H9 (cell line): Measurements from ENCODE around the gene SPATA3. TPM values are rescaled to one million over a fixed set of nuclear protein-coding genes. Genes with fewer than 3 reads are reported as not detected.

ENCODE experiments used
- DNase-seq: peaks from one replicate; pipeline ENCODE4 v3.0.0-alpha.2; 2017
- H2AFZ ChIP-seq: one replicate; pipeline ENCODE4 v1.6.1; 2013; ENCODE audit warnings: mild to moderate bottlenecking, low read length, control low read depth, moderate library complexity
- H2AK5ac ChIP-seq: 2 replicates; pipeline ENCODE4 v1.6.1; 2013; ENCODE audit warnings: low read length, control low read depth, mixed read lengths; ENCODE audit not compliant: insufficient read length
- H2BK120ac ChIP-seq: one replicate; pipeline ENCODE4 v1.6.1; 2013; ENCODE audit warnings: low read depth, mild to moderate bottlenecking, low read length, control low read depth, inconsistent platforms; ENCODE audit not compliant: poor library complexity, severe bottlenecking
- H2BK12ac ChIP-seq: 2 replicates; pipeline ENCODE4 v1.6.1; 2013; ENCODE audit warnings: low read length, control low read depth, mixed read lengths, low read depth; ENCODE audit not compliant: insufficient read length
- H2BK15ac ChIP-seq: 2 replicates; pipeline ENCODE4 v1.6.1; 2013; ENCODE audit warnings: low read depth, low read length, control low read depth
- H2BK20ac ChIP-seq: one replicate; pipeline ENCODE4 v1.6.1; 2013; ENCODE audit warnings: low read depth, mild to moderate bottlenecking, low read length, control low read depth, inconsistent platforms; ENCODE audit not compliant: poor library complexity, severe bottlenecking
- H2BK5ac ChIP-seq: 2 replicates; pipeline ENCODE4 v1.6.1; 2013; ENCODE audit warnings: low read length, control low read depth, mixed read lengths; ENCODE audit not compliant: insufficient read length
- H3K14ac ChIP-seq: 2 replicates; pipeline ENCODE4 v1.6.1; 2013; ENCODE audit warnings: low read length, control low read depth; ENCODE audit not compliant: insufficient read depth
- H3K18ac ChIP-seq: 2 replicates; pipeline ENCODE4 v1.6.1; 2013; ENCODE audit warnings: low read depth, mild to moderate bottlenecking, mixed read lengths, low read length, control low read depth; ENCODE audit not compliant: insufficient read length
- H3K23ac ChIP-seq: 2 replicates; pipeline ENCODE4 v1.6.1; 2013; ENCODE audit warnings: low read length, control low read depth, mixed read lengths, low read depth; ENCODE audit not compliant: insufficient read length
- H3K23me2 ChIP-seq: 2 replicates; pipeline ENCODE4 v1.6.1; 2013; ENCODE audit warnings: low read depth, mild to moderate bottlenecking, mixed read lengths, low read length, control low read depth; ENCODE audit not compliant: insufficient read length, poor library complexity, severe bottlenecking
- H3K27ac ChIP-seq: 2 replicates; pipeline ENCODE4 v1.5.1; 2013; ENCODE audit warnings: low read length, control low read depth, mixed read lengths, low read depth; ENCODE audit not compliant: insufficient read length
- H3K27me3 ChIP-seq: 2 replicates; pipeline ENCODE4 v1.6.1; 2013; ENCODE audit warnings: low read length, control low read depth, inconsistent platforms; ENCODE audit not compliant: insufficient read depth
- H3K4ac ChIP-seq: 2 replicates; pipeline ENCODE4 v1.6.1; 2013; ENCODE audit warnings: low read depth, mild to moderate bottlenecking, control low read depth, inconsistent platforms, low read length, moderate library complexity
- H3K4me1 ChIP-seq: 2 replicates; pipeline ENCODE4 v1.6.1; 2013; ENCODE audit warnings: low read length, control low read depth, inconsistent platforms; ENCODE audit not compliant: insufficient read depth
- H3K4me2 ChIP-seq: 2 replicates; pipeline ENCODE4 v1.6.1; 2013; ENCODE audit warnings: low read length, control low read depth, mixed read lengths; ENCODE audit not compliant: insufficient read length, insufficient read depth
- H3K56ac ChIP-seq: 2 replicates; pipeline ENCODE4 v1.6.1; 2013; ENCODE audit warnings: low read depth, mild to moderate bottlenecking, mixed read lengths, low read length, control low read depth; ENCODE audit not compliant: insufficient read length
- H3K79me1 ChIP-seq: 2 replicates; pipeline ENCODE4 v1.6.1; 2013; ENCODE audit warnings: low read depth, mild to moderate bottlenecking, moderate library complexity, low read length, control low read depth, inconsistent platforms; ENCODE audit not compliant: insufficient read depth, poor library complexity, severe bottlenecking
- H3K79me2 ChIP-seq: 2 replicates; pipeline ENCODE4 v1.6.1; 2013; ENCODE audit warnings: low read length, control low read depth, inconsistent platforms; ENCODE audit not compliant: insufficient read depth
- H3K9ac ChIP-seq: 2 replicates; pipeline ENCODE4 v1.6.1; 2013; ENCODE audit warnings: low read length, control low read depth, mixed read lengths; ENCODE audit not compliant: insufficient read length; ENCODE audit errors: extremely low read depth
- H3K9me3 ChIP-seq: one replicate; pipeline ENCODE4 v1.6.1; 2013; ENCODE audit warnings: low read depth, low read length, inconsistent platforms; ENCODE audit not compliant: control insufficient read depth
- H3T11ph ChIP-seq: one replicate; pipeline ENCODE4 v1.6.1; 2013; ENCODE audit warnings: mild to moderate bottlenecking, low read length, control low read depth, inconsistent platforms
- H4K20me1 ChIP-seq: one replicate; pipeline ENCODE4 v1.6.1; 2013; ENCODE audit not compliant: control insufficient read depth, insufficient read length, insufficient read depth
- H4K5ac ChIP-seq: 2 replicates; pipeline ENCODE4 v1.6.1; 2013; ENCODE audit warnings: low read depth, mild to moderate bottlenecking, mixed read lengths, low read length, control low read depth; ENCODE audit not compliant: insufficient read length
- H4K8ac ChIP-seq: replicated peaks from 2 replicates; pipeline ENCODE4 v1.6.1; 2013; ENCODE audit warnings: low read length, control low read depth, mixed read lengths, low read depth; ENCODE audit not compliant: insufficient read length
- H4K91ac ChIP-seq: 2 replicates; pipeline ENCODE4 v1.6.1; 2013; ENCODE audit warnings: low read depth, mild to moderate bottlenecking, moderate library complexity, mixed read lengths, low read length, control low read depth; ENCODE audit not compliant: insufficient read length
- H3K27ac Mint-ChIP-seq, 3 experiments: 2 replicates in 2 of 3; 3 replicates in 1 of 3; pipeline ENCODE4 v1.8.0; 2020 to 2021; ENCODE audit warnings: mixed read lengths in 3 of 3, mild to moderate bottlenecking in 1 of 3, moderate library complexity in 1 of 3
- H3K27me3 Mint-ChIP-seq: 2 replicates; pipeline ENCODE4 v1.8.0; 2021; ENCODE audit warnings: low read depth, mild to moderate bottlenecking, moderate library complexity, mixed read lengths
- H3K36me3 Mint-ChIP-seq, 3 experiments: 2 replicates in 2 of 3; 3 replicates in 1 of 3; pipeline ENCODE4 v1.8.0; 2020 to 2021; ENCODE audit warnings: low read depth in 3 of 3, mixed read lengths in 3 of 3; ENCODE audit not compliant: insufficient read depth in 1 of 3
- H3K4me1 Mint-ChIP-seq, 2 experiments: 2 replicates each; pipeline ENCODE4 v1.8.0; 2020; ENCODE audit warnings: mixed read lengths in 2 of 2
- H3K4me3 Mint-ChIP-seq, 2 experiments: 2 replicates in 1 of 2; 3 replicates in 1 of 2; pipeline ENCODE4 v1.8.0; 2020 to 2021; ENCODE audit warnings: mild to moderate bottlenecking in 2 of 2, mixed read lengths in 2 of 2, moderate library complexity in 1 of 2
- H3K9me3 Mint-ChIP-seq, 2 experiments: 2 replicates in 1 of 2; 3 replicates in 1 of 2; pipeline ENCODE4 v1.8.0; 2020; ENCODE audit warnings: mild to moderate bottlenecking in 2 of 2, mixed read lengths in 2 of 2, moderate library complexity in 1 of 2
- WGBS: extraction: QIAGEN DNeasy Blood & Tissue Kit; methylation state at CpG from one replicate; pipeline ENCODE4 v1.1.7; 2013; ENCODE audit warnings: missing lambda C conversion rate, low lambda C conversion rate, mixed read lengths; ENCODE audit not compliant: insufficient read length; ENCODE audit errors: extremely low coverage; 5-methylcytosine and 5-hydroxymethylcytosine counted together
- total RNA-seq: library from RNA; stranded (reverse); gene quantifications from 2 replicates; pipeline ENCODE4 v1.2.1, GENCODE V29; 2021
- TF ChIP-seq, protein P1 (sequence below): fragments of 200-600 bp; sonication (generic); conservative IDR thresholded peaks from 3 replicates; pipeline ENCODE4 v1.8.0; 2021; ENCODE audit warnings: antibody characterized with exemption, mild to moderate bottlenecking

The SPATA3 gene
- total RNA-seq, 1 experiment from 2014 or later: not detected

GRCh38 chr2:230949966-230950873 is 45.7 kb upstream of the SPATA3 start:
- H2BK15ac ChIP-seq: no peak overlapping the region
- Mint-ChIP-seq H3K27me3 (peaks cover 5% of the 10 kb centered on the region), H3K4me3 (no peak overlapping the region), H3K27ac (no peak overlapping the region; a peak in 1 of 7 replicates), H3K36me3 (no peaks in the 10 kb centered on the region), H3K4me1 (peaks cover 4 to 6% of the 10 kb centered on the region in 2 experiments), H3K9me3 (peaks cover 0 to 2% of the 10 kb centered on the region in 2 experiments; a peak in 1 of 5 replicates)
- no CpG with 5 or more reads among the region's 20 CpGs for WGBS
- TF ChIP-seq, protein P1, sequence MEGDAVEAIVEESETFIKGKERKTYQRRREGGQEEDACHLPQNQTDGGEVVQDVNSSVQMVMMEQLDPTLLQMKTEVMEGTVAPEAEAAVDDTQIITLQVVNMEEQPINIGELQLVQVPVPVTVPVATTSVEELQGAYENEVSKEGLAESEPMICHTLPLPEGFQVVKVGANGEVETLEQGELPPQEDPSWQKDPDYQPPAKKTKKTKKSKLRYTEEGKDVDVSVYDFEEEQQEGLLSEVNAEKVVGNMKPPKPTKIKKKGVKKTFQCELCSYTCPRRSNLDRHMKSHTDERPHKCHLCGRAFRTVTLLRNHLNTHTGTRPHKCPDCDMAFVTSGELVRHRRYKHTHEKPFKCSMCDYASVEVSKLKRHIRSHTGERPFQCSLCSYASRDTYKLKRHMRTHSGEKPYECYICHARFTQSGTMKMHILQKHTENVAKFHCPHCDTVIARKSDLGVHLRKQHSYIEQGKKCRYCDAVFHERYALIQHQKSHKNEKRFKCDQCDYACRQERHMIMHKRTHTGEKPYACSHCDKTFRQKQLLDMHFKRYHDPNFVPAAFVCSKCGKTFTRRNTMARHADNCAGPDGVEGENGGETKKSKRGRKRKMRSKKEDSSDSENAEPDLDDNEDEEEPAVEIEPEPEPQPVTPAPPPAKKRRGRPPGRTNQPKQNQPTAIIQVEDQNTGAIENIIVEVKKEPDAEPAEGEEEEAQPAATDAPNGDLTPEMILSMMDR: no peak
- no peak overlapping the region for H2BK20ac ChIP-seq
- no peak overlapping the region for H2AK5ac ChIP-seq
- no peaks in the 10 kb centered on the region for H3K79me2 ChIP-seq
- H4K5ac ChIP-seq: no peak overlapping the region
- no peak overlapping the region for H3T11ph ChIP-seq
- H4K91ac ChIP-seq: no peak overlapping the region
- no peak overlapping the region for H2BK120ac ChIP-seq
- no peak overlapping the region for H3K9ac ChIP-seq
- H4K8ac ChIP-seq: no peak overlapping the region
- no peak overlapping the region for H3K23ac ChIP-seq
- DNase-seq: no peak
- H3K23me2 ChIP-seq: no peaks in the 10 kb centered on the region
- H3K18ac ChIP-seq: no peak overlapping the region
- H3K14ac ChIP-seq: no peak overlapping the region
- H3K27ac ChIP-seq: no peak overlapping the region
- no peak overlapping the region for H2BK5ac ChIP-seq
- H2BK12ac ChIP-seq: no peak overlapping the region
- no peaks in the 10 kb centered on the region for H4K20me1 ChIP-seq
- no peaks in the 10 kb centered on the region for H3K79me1 ChIP-seq
- H3K56ac ChIP-seq: no peak overlapping the region
- H2AFZ ChIP-seq: no peak overlapping the region
- H3K4me1 ChIP-seq: no peaks in the 10 kb centered on the region
- H3K4ac ChIP-seq: no peak overlapping the region
- no peaks in the 10 kb centered on the region for H3K9me3 ChIP-seq
- H3K27me3 ChIP-seq: no peaks in the 10 kb centered on the region
- no peak overlapping the region for H3K4me2 ChIP-seq
